ENCODE measurements around the gene NDUFB4.

DNA sequence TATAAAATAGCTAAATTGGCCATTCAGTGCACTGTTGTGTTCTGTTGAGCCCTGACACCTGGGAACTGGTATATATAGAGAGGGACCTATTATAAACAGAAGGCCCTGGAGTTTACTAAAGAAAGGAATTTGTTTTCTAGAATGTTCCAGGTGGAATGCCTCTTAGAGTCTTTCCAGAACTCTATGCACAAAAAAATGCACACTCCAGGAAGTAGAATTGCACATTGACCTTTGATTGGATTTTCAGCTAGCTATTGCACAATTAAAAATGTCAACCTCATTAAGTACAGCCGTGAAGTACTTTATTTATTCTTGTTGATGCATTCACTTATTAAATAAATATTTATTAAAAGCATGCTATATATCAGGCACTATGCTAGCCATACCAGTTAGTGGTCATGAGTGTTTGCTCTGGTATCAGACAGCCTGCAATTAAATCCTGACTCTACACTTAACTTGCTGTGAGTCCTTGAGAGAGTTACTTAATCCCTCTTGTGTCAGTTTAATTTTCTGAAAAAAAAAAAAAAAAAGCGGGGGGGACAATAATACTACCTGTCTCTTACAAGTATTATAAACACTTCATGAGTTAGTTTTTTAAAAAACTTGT lies 40.8 kb downstream of the NDUFB4 start:
- TF ChIP-seq CTCF (conservative IDR thresholded peaks at IDR 0.05; ENCODE audit: low read depth, low read length) = no peak
- no peak for TF ChIP-seq EZH2 (IDR thresholded peaks at IDR 0.05; ENCODE audit: low read length, unreplicated experiment)
